H1 (cell line): ENCODE data around the gene PLAC1. TPM values are rescaled to one million over a fixed set of nuclear protein-coding genes. Genes with fewer than 3 reads are reported as not detected.

ENCODE experiments used
- CTCF ChIA-PET: fragments of 300-600 bp; sonication (Branson Sonifier 250); formaldehyde crosslinking; loops from one replicate; lab custom pipeline; 2021; ENCODE audit not compliant: partially characterized antibody; lab: Charles Lee
- POLR2A ChIA-PET: fragments of 300-600 bp; sonication (Branson Sonifier 250); formaldehyde crosslinking; loops from one replicate; lab custom pipeline; 2021; ENCODE audit warnings: inconsistent platforms; ENCODE audit not compliant: partially characterized antibody; lab: Charles Lee
- DNase-seq, 2 experiments: peaks; one replicate each; pipeline versions ENCODE4 v3.0.0 to v3.0.0-alpha.2; 2010 to 2022; ENCODE audit warnings: low spot score in 2 of 2, low read depth in 1 of 2, mixed read lengths in 1 of 2
- FAIRE-seq: peaks from 2 replicates; lab custom pipeline; 2011; peaks lifted over from hg19 to GRCh38; lab: Jason Lieb, UNC
- H2AFZ ChIP-seq: 2 replicates; pipeline ENCODE4 v1.8.1; 2012; ENCODE audit warnings: low read length, inconsistent platforms
- H2AK5ac ChIP-seq: 2 replicates; pipeline ENCODE4 v1.6.1; 2013; ENCODE audit warnings: low read depth, low read length
- H2BK120ac ChIP-seq: replicated peaks from 2 replicates; pipeline ENCODE3; 2013; ENCODE audit warnings: low read depth, low read length, inconsistent platforms
- H2BK12ac ChIP-seq: 2 replicates; pipeline ENCODE4 v1.6.1; 2013; ENCODE audit warnings: low read depth, low read length
- H2BK15ac ChIP-seq: 2 replicates; pipeline ENCODE4 v1.6.1; 2013; ENCODE audit warnings: low read length
- H2BK20ac ChIP-seq: 2 replicates; pipeline ENCODE4 v1.6.1; 2013; ENCODE audit warnings: low read length
- H2BK5ac ChIP-seq: 2 replicates; pipeline ENCODE4 v1.6.1; 2013; ENCODE audit warnings: low read depth, low read length
- H3K14ac ChIP-seq: 2 replicates; pipeline ENCODE4 v1.6.1; 2013; ENCODE audit warnings: inconsistent platforms; ENCODE audit not compliant: insufficient read length
- H3K18ac ChIP-seq: 2 replicates; pipeline ENCODE4 v1.6.1; 2013; ENCODE audit warnings: low read length; ENCODE audit errors: extremely low read depth
- H3K23ac ChIP-seq: 2 replicates; pipeline ENCODE4 v1.6.1; 2013; ENCODE audit warnings: inconsistent platforms; ENCODE audit not compliant: insufficient read length
- H3K23me2 ChIP-seq: 2 replicates; pipeline ENCODE4 v1.6.1; 2013; ENCODE audit warnings: low read depth, low read length
- H3K27ac ChIP-seq: 2 replicates; pipeline ENCODE4 v1.6.1; 2011; ENCODE audit warnings: low read depth, low read length, inconsistent platforms
- H3K27me3 ChIP-seq, 4 experiments: replicated peaks in 1 of 4; 1 replicate in 1 of 4; 2 replicates in 3 of 4; pipeline versions ENCODE4 v1.6.1 to v1.8.1; 2011 to 2013; ENCODE audit warnings: low read length in 3 of 4, mild to moderate bottlenecking in 3 of 4, inconsistent platforms in 2 of 4, mixed read lengths in 2 of 4, moderate library complexity in 1 of 4; ENCODE audit not compliant: control insufficient read depth in 3 of 4, insufficient read depth in 3 of 4; ENCODE audit errors: extremely low read depth in 1 of 4
- H3K36me3 ChIP-seq, 4 experiments: 2 replicates each; pipeline versions ENCODE4 v1.6.1 to v1.8.1; 2011 to 2013; ENCODE audit warnings: mild to moderate bottlenecking in 4 of 4, low read length in 3 of 4, moderate library complexity in 2 of 4, control low read depth in 1 of 4, inconsistent platforms in 1 of 4; ENCODE audit not compliant: insufficient read depth in 4 of 4, control insufficient read depth in 2 of 4
- H3K4ac ChIP-seq: replicated peaks from 2 replicates; pipeline ENCODE3; 2013; ENCODE audit warnings: low read length, low read depth, mixed read lengths, inconsistent platforms; ENCODE audit not compliant: insufficient read length
- H3K4me1 ChIP-seq, 4 experiments: replicated peaks in 1 of 4; 1 replicate in 1 of 4; 2 replicates in 3 of 4; pipeline versions ENCODE4 v1.6.1 to v1.8.1; 2011 to 2013; ENCODE audit warnings: low read length in 3 of 4, inconsistent platforms in 2 of 4, mixed read lengths in 1 of 4; ENCODE audit not compliant: insufficient read depth in 4 of 4, control insufficient read depth in 3 of 4
- H3K4me2 ChIP-seq, 2 experiments: 2 replicates each; pipeline versions ENCODE4 v1.6.1 to v1.8.1; 2011 to 2013; ENCODE audit warnings: low read depth in 2 of 2, low read length in 2 of 2, control low read depth in 1 of 2, inconsistent platforms in 1 of 2, mild to moderate bottlenecking in 1 of 2; ENCODE audit not compliant: insufficient read depth in 1 of 2
- H3K4me3 ChIP-seq, 4 experiments: fragments of 200-600, 300-600 bp in 1 of 4; sonication (generic), shearing (Covaris generic), sonication (Bioruptor Twin) in 1 of 4; 2 replicates each; pipeline versions ENCODE4 v1.5.1 to v1.8.1; 2011 to 2016; ENCODE audit warnings: low read length in 4 of 4, low read depth in 3 of 4, control low read depth in 2 of 4, inconsistent platforms in 2 of 4, mild to moderate bottlenecking in 2 of 4, mixed read lengths in 1 of 4, moderate library complexity in 1 of 4; ENCODE audit not compliant: insufficient read depth in 2 of 4; ENCODE audit errors: extremely low read depth in 1 of 4
- H3K56ac ChIP-seq: replicated peaks from 2 replicates; pipeline ENCODE3; 2013; ENCODE audit warnings: low read depth, mild to moderate bottlenecking, mixed read lengths, low read length, inconsistent platforms; ENCODE audit not compliant: insufficient read length
- H3K79me1 ChIP-seq: 2 replicates; pipeline ENCODE4 v1.6.1; 2013; ENCODE audit warnings: low read depth, low read length, control low read depth
- H3K79me2 ChIP-seq, 2 experiments: 2 replicates each; pipeline versions ENCODE4 v1.6.1 to v1.8.1; 2012 to 2013; ENCODE audit warnings: low read length in 2 of 2, mild to moderate bottlenecking in 2 of 2, inconsistent platforms in 1 of 2; ENCODE audit not compliant: insufficient read depth in 2 of 2, control insufficient read depth in 1 of 2
- H3K9ac ChIP-seq, 4 experiments: replicated peaks in 1 of 4; 1 replicate in 1 of 4; 2 replicates in 3 of 4; pipeline versions ENCODE4 v1.6.1 to v1.8.1; 2011 to 2013; ENCODE audit warnings: low read depth in 3 of 4, low read length in 3 of 4, control low read depth in 2 of 4, mild to moderate bottlenecking in 2 of 4, moderate library complexity in 2 of 4, inconsistent platforms in 1 of 4; ENCODE audit errors: extremely low read depth in 1 of 4
- H3K9me3 ChIP-seq, 2 experiments: 2 replicates each; pipeline versions ENCODE4 v1.6.1 to v1.8.1; 2012 to 2013; ENCODE audit warnings: mild to moderate bottlenecking in 2 of 2, moderate library complexity in 2 of 2, control low read depth in 1 of 2, inconsistent platforms in 1 of 2, low read depth in 1 of 2, low read length in 1 of 2, mixed read lengths in 1 of 2; ENCODE audit not compliant: insufficient read depth in 2 of 2
- H4K20me1 ChIP-seq, 2 experiments: replicated peaks in 1 of 2; 2 replicates each; pipeline versions ENCODE3 to v1.8.1; 2011 to 2013; ENCODE audit warnings: inconsistent platforms in 2 of 2, low read length in 2 of 2, mild to moderate bottlenecking in 1 of 2; ENCODE audit not compliant: insufficient read depth in 2 of 2, control insufficient read depth in 1 of 2
- H4K5ac ChIP-seq: 2 replicates; pipeline ENCODE4 v1.6.1; 2013; ENCODE audit warnings: low read length, low read depth, mixed read lengths, inconsistent platforms; ENCODE audit not compliant: insufficient read length
- H4K8ac ChIP-seq: 2 replicates; pipeline ENCODE4 v1.8.0; 2013; ENCODE audit warnings: mild to moderate bottlenecking, moderate library complexity, low read length, inconsistent platforms; ENCODE audit not compliant: insufficient read depth; ENCODE audit errors: extremely low read depth
- H4K91ac ChIP-seq: replicated peaks from 2 replicates; pipeline ENCODE3; 2013; ENCODE audit warnings: low read length, mixed read lengths, inconsistent platforms; ENCODE audit not compliant: insufficient read length
- BACH1 ChIP-seq: IDR thresholded peaks from 2 replicates; pipeline ENCODE4 v1.6.1; 2012; ENCODE audit warnings: low read length, improper control_type of control experiment
- CBX8 ChIP-seq: fragments of 300-800, 300-1000 bp; sonication (generic); IDR thresholded peaks from 2 replicates; pipeline ENCODE4 v1.7.1; 2016; ENCODE audit warnings: low read depth, low read length, borderline replicate concordance
- JUN ChIP-seq: IDR thresholded peaks from 2 replicates; pipeline ENCODE4 v1.6.1; 2011; ENCODE audit warnings: low read depth, mild to moderate bottlenecking, improper control_type of control experiment, low read length
- SRF ChIP-seq: IDR thresholded peaks from 2 replicates; pipeline ENCODE4 v1.6.1; 2011; ENCODE audit warnings: mild to moderate bottlenecking, low read depth, low read length, moderate library complexity
- WGBS, 2 experiments: shearing (Covaris generic) in 1 of 2; methylation state at CpG; one replicate each; pipeline versions ENCODE4 v1.1.6 to v1.1.7; 2013 to 2015; ENCODE audit warnings: low lambda C conversion rate in 2 of 2, mixed read lengths in 2 of 2, inconsistent platforms in 1 of 2, low coverage in 1 of 2, missing lambda C conversion rate in 1 of 2; ENCODE audit not compliant: insufficient replicate concordance in 2 of 2, insufficient coverage in 1 of 2, insufficient read length in 1 of 2; ENCODE audit errors: extremely low coverage in 1 of 2, missing lambda C conversion rate in 1 of 2; 5-methylcytosine and 5-hydroxymethylcytosine counted together
- polyA plus RNA-seq, 7 experiments: library from polyadenylated mRNA; depleted of rRNA in 3 of 7; stranded (reverse) in 5 of 7; unstranded in 2 of 7; fragments of >200 nt in 5 of 7; fragments of 200-250 nt in 2 of 7; gene quantifications; 1 replicate in 5 of 7; 2 replicates in 1 of 7; 4 replicates in 1 of 7; pipeline versions ENCODE4 v1.2.1 to v1.2.3, GENCODE V29; 2011 to 2013; ENCODE audit warnings: missing spikeins in 2 of 7, mixed read lengths in 2 of 7
- total RNA-seq: library from RNA; stranded (reverse); fragmentation: NEBNext Ultra II Directional; extraction: Animal tissue kit (Norgen Biotek cat#: 25700); gene quantifications from 2 replicates; pipeline ENCODE4 v1.2.1, GENCODE V29; 2021

PLAC1 gene
- total and polyA plus RNA-seq, 2 of the 8 experiments (the other 6 are each of a cell fraction or from before 2014, with no cell fraction given) = 1.8 TPM; not detected in 1

GRCh38 chrX:134599184-134599914, 58.9 kb downstream of the PLAC1 start:
- H3K27me3 ChIP-seq = no peaks in the 10 kb centered on the region
- no peak overlapping the region for H3K4me2 ChIP-seq
- POLR2A ChIA-PET = no interaction called here
- no peak overlapping the region for H4K5ac ChIP-seq
- H3K9ac ChIP-seq = no peak overlapping the region
- 85% methylated on average over 5 of the region's 5 CpGs; no CpG with 5 or more reads in 1 of the 2 experiments for WGBS, 2 experiments
- H3K4me1 ChIP-seq = peaks cover 0 to 3% (median 0%) of the 10 kb centered on the region in 4 experiments; a peak in 2 of 7 replicates
- H3K4me3 ChIP-seq = no peak overlapping the region
- TF ChIP-seq SRF (no peak), JUN (no peak), BACH1 (no peak), CBX8 (no peak)
- DNase-seq = no peak
- H2BK15ac ChIP-seq = no peak overlapping the region
- H4K8ac ChIP-seq = no peak overlapping the region
- no peaks in the 10 kb centered on the region for H4K20me1 ChIP-seq
- H3K23me2 ChIP-seq = no peaks in the 10 kb centered on the region
- H2BK5ac ChIP-seq = no peak overlapping the region
- H3K56ac ChIP-seq = no peak overlapping the region
- H2BK12ac ChIP-seq = no peak overlapping the region
- CTCF ChIA-PET = no interaction called here
- no peak for FAIRE-seq
- no peak overlapping the region for H3K14ac ChIP-seq
- H3K79me2 ChIP-seq = no peaks in the 10 kb centered on the region
- H2BK20ac ChIP-seq = no peak overlapping the region
- no peak overlapping the region for H3K27ac ChIP-seq
- no peak overlapping the region for H3K4ac ChIP-seq
- H4K91ac ChIP-seq = no peak overlapping the region
- no peak overlapping the region for H2BK120ac ChIP-seq
- H2AK5ac ChIP-seq = no peak overlapping the region
- H3K18ac ChIP-seq = no peak overlapping the region
- no peaks in the 10 kb centered on the region for H3K36me3 ChIP-seq
- H3K23ac ChIP-seq = no peak overlapping the region
- no peaks in the 10 kb centered on the region for H3K79me1 ChIP-seq
- H3K9me3 ChIP-seq = no peaks in the 10 kb centered on the region
- no peak overlapping the region for H2AFZ ChIP-seq
